ENCODE results near the gene CD247.

CD247 gene

GRCh38 chr1:167496797-167497619, 21.3 kb downstream of the CD247 start:
- no peak overlapping the region for H3K4me3 ChIP-seq (ENCODE audit: low read length)
- no peak for TF ChIP-seq CTCF (conservative IDR thresholded peaks at IDR 0.05; ENCODE audit: low read length)
- DNase-seq (ENCODE audit: low read depth), result no peak

GRCh38 chr1:167493372-167493771, 25.0 kb downstream of the CD247 start:
- no peak for TF ChIP-seq CTCF (conservative IDR thresholded peaks at IDR 0.05; ENCODE audit: low read length)
- no peak overlapping the region for H3K4me3 ChIP-seq (ENCODE audit: low read length)
- no peak for DNase-seq (ENCODE audit: low read depth)

- no peak overlapping the region for H3K4me3 ChIP-seq (ENCODE audit: low read length)
- no peak for TF ChIP-seq CTCF (conservative IDR thresholded peaks at IDR 0.05; ENCODE audit: low read length)
- DNase-seq (ENCODE audit: low read depth), result no peak
Measured at GRCh38 chr1:167492481-167492910, 25.8 kb downstream of the CD247 start.

- TF ChIP-seq CTCF (conservative IDR thresholded peaks at IDR 0.05; ENCODE audit: low read length), result no peak
- no peak overlapping the region for H3K4me3 ChIP-seq (ENCODE audit: low read length)
- DNase-seq (ENCODE audit: low read depth), result no peak
Measured at GRCh38 chr1:167491586-167492461, 26.5 kb downstream of the CD247 start.

GRCh38 chr1:167490765-167491164, 27.6 kb downstream of the CD247 start:
- no peak for TF ChIP-seq CTCF (conservative IDR thresholded peaks at IDR 0.05; ENCODE audit: low read length)
- H3K4me3 ChIP-seq (ENCODE audit: low read length), result no peak overlapping the region
- DNase-seq (ENCODE audit: low read depth), result no peak

GRCh38 chr1:167489571-167490340, 28.6 kb downstream of the CD247 start:
- no peak for TF ChIP-seq CTCF (conservative IDR thresholded peaks at IDR 0.05; ENCODE audit: low read length)
- no peak overlapping the region for H3K4me3 ChIP-seq (ENCODE audit: low read length)
- DNase-seq (ENCODE audit: low read depth), result no peak

Measured in AG10803 (cell line).